ENCODE results near the gene GJB3.
"Not testable (repeated sequence)": the region's sequence is repeated elsewhere in the genome, so short reads cannot be mapped to it uniquely, and the experiment has no call there.

The GJB3 gene

GRCh38 chr1:34785231-34785874 is 4.3 kb downstream of the GJB3 start:
- no peak for DNase-seq (ENCODE audit: low read depth, low spot score)

DNA sequence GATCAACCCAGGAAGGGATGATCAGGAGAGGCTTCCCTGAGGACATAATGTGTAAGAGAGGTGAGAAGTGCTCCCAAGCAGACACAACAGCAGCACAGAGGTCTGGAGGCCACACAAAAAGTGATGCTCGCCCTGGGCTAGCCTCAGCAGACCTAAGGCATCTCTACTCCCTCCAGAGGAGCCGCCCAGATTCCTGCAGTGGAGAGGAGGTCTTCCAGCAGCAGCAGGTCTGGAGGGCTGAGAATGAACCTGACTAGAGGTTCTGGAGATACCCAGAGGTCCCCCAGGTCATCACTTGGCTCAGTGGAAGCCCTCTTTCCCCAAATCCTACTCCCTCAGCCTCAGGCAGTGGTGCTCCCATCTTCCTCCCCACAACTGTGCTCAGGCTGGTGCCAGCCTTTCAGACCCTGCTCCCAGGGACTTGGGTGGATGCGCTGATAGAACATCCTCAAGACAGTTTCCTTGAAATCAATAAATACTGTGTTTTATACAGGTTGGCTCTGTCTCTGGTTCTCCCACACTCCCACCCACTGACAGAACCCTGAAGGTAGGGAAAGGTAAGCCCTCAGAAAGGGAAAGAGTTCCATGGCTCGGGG is 5.0 kb downstream of the GJB3 start:
- no peak for DNase-seq (ENCODE audit: low read depth, low spot score)

- DNase-seq (ENCODE audit: low read depth, low spot score), result peak; percentile 15
Measured at GRCh38 chr1:34786521-34787325, 5.7 kb downstream of the GJB3 start.

DNA sequence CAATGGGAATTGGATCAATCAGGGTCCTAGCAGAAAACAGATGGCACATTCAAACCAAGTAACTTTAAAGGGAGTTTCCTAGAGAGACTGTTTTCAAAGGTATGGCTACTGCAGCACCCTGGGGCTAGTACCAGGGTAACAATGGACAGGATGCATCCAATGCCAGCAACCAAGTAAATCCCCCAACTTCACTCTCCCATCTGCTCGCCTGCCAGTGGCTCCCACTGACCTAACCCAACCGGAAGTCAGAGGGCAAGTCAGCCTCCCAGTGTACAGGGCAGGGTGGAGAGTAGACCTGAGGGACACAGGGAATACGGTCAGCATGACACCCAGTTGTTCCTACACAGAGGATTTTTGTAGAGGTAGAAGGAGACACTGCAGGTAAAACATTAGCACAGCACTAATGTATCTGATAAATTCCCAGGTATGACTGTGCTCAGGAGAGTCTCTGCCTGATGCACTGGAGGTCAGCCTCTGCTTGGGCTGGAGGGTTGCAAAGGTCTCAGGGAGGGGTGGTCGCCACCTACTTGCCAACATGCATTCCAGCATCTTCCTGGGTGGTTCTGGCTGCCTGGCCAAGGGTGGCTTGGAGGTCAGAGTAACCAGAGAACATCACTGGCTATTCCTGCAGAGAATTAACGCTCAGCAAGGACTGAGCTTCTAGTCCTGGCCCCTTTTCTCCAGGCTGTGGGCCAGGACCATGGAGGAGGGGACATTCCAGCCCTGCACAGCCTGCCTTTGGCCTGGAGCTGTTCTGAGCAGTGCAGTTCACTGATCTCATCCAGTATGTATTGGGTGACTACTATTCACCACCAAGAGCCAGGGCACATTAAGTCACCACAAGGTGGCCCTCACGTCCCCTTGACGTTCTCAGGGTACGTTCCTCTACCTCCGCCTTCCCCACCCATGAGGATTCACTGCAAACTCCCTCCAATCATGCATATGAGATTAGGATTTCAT is 6.7 kb downstream of the GJB3 start:
- no peak for DNase-seq (ENCODE audit: low read depth, low spot score)

DNA sequence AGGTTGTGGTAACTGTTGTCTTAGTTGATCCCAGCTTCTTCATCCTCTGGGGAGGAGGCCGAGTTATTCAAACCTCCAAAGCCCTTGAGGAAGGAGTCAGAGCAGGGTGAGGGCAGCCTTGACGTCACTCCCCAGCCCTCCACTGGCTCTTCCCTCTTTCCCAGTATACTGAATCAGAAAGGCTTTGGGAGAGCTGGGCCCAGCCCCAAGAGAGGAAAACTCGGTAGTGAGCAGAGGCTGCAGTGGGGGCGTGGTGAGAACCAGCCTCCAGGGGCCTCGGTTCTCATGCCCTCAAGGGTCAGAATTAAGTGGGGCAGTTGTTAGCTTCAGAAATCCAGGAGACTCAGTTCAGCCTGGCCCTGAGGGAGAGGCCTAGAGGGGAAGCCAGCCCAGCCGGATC is 10.0 kb downstream of the GJB3 start:
- DNase-seq (ENCODE audit: low read depth, low spot score), result no peak

- DNase-seq (ENCODE audit: low read depth, low spot score), result no peak
Measured at GRCh38 chr1:34792424-34792823, 11.4 kb downstream of the GJB3 start.

DNA sequence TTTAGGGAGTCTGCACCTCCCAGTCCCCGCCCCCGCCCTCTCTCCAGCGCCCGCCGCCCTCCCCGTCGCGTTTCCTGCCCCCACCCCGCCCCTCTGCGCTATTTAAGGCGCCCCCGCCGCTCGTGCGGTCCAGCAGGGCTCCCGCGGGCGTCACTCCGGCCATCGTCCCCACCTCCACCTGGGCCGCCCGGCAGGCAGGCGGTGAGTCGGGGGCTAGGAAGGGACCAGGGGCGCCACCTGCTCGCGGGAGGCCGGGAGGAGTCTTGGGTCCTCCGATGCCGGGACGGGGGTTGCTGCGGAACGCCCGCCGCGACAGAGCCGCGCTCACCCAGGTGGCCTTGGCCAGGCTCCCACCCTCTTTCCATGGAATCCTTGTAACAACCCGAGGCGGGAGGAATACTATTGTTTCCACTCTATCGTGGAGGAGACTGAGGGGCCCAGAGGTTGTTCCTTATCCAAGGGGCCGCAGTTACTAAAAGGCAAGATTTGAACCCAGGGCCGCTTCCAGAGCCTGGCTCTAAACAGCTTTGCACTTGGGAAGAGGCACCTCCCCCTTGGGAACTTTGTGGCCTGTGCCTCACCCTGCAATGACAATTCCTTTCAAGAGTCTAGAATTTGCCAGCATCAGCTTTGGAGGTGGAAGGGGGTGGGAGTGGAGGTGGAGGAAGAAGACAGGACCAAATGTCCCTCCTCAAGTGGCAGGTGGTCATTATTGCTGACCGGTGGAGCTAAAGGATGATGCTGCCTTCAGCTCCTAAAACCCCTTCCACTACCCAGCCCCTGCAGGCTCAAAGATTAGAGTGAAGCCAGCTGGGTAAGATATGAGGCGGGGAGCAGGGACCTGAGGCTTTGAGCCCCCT is 12.1 kb downstream of the GJB3 start, which contains the start of gene GJA4:
Gene GJA4 (plus strand): TSS at position 132 of the 860 bp plus-strand sequence. CDS start 1,215 bp downstream, outside the sequence.
- DNase-seq (ENCODE audit: low read depth, low spot score), result no peak

DNA sequence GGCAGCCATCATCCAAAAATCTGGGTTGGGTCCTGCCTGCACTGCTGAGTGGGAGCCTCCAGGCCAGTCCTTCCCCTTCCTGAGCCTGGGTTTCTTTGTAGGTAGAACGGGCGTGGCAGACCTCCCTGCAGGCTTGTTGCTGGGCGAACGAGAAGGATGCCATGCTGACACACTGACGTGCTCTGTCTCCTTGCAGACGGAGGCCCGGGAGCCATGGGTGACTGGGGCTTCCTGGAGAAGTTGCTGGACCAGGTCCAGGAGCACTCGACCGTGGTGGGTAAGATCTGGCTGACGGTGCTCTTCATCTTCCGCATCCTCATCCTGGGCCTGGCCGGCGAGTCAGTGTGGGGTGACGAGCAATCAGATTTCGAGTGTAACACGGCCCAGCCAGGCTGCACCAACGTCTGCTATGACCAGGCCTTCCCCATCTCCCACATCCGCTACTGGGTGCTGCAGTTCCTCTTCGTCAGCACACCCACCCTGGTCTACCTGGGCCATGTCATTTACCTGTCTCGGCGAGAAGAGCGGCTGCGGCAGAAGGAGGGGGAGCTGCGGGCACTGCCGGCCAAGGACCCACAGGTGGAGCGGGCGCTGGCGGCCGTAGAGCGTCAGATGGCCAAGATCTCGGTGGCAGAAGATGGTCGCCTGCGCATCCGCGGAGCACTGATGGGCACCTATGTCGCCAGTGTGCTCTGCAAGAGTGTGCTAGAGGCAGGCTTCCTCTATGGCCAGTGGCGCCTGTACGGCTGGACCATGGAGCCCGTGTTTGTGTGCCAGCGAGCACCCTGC is 13.2 kb downstream of the GJB3 start:
- no peak for DNase-seq (ENCODE audit: low read depth, low spot score)

DNA sequence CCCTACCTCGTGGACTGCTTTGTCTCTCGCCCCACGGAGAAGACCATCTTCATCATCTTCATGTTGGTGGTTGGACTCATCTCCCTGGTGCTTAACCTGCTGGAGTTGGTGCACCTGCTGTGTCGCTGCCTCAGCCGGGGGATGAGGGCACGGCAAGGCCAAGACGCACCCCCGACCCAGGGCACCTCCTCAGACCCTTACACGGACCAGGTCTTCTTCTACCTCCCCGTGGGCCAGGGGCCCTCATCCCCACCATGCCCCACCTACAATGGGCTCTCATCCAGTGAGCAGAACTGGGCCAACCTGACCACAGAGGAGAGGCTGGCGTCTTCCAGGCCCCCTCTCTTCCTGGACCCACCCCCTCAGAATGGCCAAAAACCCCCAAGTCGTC is 13.8 kb downstream of the GJB3 start:
- no peak for DNase-seq (ENCODE audit: low read depth, low spot score)

DNA sequence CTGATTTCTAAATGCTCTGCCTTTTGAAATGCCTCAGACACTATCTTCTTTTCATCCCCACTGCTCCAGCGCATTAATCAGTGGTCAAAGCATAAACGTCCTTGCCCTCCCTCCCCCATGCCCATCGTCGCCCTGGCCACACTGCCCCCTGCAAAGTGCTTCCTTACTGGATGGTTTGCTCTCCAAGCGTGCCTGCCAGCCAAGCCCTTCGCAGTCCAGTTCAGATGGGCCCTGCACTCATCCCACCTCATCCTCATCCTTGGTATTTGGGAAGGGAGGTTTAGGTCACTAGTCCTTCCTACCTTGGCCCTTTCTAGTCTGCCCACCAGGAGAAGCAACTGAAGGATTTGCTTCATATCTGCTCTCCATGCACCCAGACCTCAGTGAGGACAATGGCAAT is 14.9 kb downstream of the GJB3 start:
- no peak for DNase-seq (ENCODE audit: low read depth, low spot score)

GRCh38 chr1:34796990-34797389 is 16.0 kb downstream of the GJB3 start:
- no peak for DNase-seq (ENCODE audit: low read depth, low spot score)

- DNase-seq (ENCODE audit: low read depth, low spot score), result no peak
Measured at GRCh38 chr1:34800214-34800613, 19.2 kb downstream of the GJB3 start.

DNA sequence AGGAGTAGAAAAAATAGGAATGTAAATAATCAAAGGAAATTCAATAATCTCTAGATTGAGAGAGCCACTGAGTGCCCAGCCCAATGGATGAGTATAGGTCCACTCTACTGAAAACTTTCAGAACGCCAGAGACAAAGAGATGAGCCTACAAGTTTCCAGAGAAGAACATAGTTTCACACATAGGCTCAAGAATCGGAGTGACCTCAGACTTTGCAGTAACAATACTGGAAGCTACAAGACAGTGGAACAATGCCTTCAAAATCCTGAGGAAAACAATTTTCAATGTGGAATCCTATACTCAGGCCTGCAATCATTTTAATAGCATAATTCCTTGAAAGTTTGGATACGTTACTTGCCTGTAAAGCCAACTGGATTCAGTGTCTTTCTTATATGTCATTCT is 22.8 kb downstream of the GJB3 start:
- no peak for DNase-seq (ENCODE audit: low read depth, low spot score)

DNA sequence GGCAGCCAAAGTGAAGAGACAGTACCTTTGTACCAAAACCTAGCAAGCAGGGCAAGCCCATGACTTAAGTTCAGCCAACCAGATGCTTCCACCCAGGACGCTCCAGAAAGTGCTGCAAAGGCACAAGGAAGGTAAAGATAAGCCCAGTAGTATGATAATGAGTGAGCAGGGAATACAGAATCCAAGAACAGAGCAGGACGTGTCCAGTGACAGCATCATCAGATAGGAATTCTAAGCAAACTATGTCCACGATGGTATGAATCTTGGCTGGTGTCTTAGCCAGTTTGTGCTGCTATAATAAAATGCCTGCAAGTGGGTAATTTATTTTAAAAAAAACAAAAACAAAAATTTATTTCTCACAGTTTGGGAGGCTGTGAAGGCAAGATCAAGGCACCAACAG is 25.4 kb downstream of the GJB3 start:
- DNase-seq (ENCODE audit: low read depth, low spot score), result no peak

DNA sequence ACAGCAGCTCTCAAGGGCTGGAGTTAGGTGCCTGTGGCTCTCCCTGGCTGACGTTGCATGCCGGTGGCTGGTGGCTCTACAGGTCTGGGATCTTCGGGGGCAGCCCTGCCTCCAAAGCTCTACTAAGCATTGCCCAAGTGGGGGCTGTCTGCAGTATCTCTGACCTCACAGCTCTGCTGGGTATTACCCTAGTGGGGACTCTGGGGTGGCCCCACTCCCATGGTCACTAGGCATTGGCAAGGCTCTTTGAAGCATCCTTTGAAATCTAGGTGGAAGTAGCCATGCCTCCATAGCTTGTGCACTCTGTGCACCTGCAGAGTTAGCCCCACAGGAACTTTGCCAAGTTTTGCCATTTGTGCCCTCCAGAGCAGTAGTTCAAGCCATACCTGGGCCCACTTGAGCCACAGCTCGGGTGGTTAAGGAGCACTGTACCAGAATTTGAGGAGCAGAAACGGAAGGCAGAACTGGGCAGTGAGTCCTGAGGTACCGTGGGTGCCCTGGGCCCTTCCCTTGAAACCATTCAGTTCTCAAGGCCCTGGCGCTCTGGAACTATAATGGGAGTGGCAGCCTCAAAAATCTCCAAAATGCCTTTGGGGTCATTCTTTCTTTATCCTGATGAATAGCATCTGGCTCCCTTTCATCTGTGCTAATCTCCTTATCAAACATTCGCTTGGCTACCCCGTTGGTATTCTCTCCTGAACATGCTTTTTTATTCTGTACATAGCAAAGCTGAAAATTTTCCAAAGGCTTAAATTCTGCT is 27.2 kb downstream of the GJB3 start:
- no peak for DNase-seq (ENCODE audit: low read depth, low spot score)

- DNase-seq (ENCODE audit: low read depth, low spot score), result not testable (repeated sequence)
Measured at GRCh38 chr1:34810781-34811180, 29.8 kb downstream of the GJB3 start.

DNA sequence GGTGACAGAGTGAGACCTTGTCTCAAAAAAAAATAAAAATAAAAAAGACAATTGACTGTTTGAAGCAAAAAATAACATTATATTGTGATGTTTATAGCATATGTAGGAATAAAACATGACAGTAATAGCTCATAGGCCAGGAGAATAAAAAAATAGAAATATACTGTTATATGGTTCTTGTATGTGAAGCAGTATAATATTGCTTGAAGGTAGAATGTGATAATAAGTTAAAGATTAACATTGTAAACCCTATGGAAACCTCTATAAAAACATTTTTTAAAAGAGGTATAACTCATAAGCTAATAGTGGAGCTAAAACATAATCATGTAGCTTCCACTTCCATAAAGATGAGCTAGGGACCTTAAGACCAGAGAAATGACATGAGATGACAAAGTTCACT is 35.3 kb downstream of the GJB3 start:
- DNase-seq (ENCODE audit: low read depth, low spot score), result no peak

DNA sequence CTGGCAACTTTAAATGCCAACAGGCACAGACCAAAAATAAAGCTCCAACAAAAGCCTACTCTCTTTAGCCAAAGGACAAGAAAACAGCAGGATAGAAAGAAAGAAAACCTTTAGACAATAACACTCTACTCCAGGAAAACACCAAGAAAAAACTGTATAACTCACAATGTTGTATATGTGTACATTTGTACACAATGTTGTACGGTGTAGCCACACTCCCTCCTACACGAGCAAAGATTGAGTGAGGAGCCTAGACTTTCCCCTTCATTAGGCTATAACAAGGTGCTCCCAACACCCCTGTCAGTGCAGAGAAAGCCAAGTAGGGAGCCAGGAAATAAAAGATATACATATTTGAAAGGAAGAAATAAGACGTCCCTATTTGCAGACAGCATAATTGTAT is 35.8 kb downstream of the GJB3 start:
- no peak for DNase-seq (ENCODE audit: low read depth, low spot score)

GRCh38 chr1:34818862-34819261 is 37.8 kb downstream of the GJB3 start:
- DNase-seq (ENCODE audit: low read depth, low spot score), result not testable (repeated sequence)
